ENCODE measurements around the gene TC2N. TPM values are rescaled to one million over a fixed set of nuclear protein-coding genes. Genes with fewer than 3 reads are reported as not detected.

Gene TC2N
- total and polyA plus RNA-seq, 4 donors, result 50.7 to 284 (median 96.4) TPM

- Histone ChIP-seq H3K36me3 (ENCODE audit: control insufficient read depth in 1 of 2, insufficient read depth in 2 of 2, low read length in 1 of 2) (peaks cover 6 to 7% of the 10 kb centered on the region in 2 donors), H3K27me3 (ENCODE audit: control insufficient read depth in 1 of 2, insufficient read depth in 2 of 2, low read length in 1 of 2) (no peaks in the 10 kb centered on the region), H3K4me3 (ENCODE audit: low read length in 2 of 2) (no peak overlapping the region), H3K9me3 (ENCODE audit: control insufficient read depth, low read length) (no peaks in the 10 kb centered on the region), H3K4me1 (ENCODE audit: control insufficient read depth in 1 of 2, insufficient read depth in 2 of 2, low read length in 2 of 2) (peaks cover 4 to 7% of the 10 kb centered on the region in 2 donors), H3K27ac (ENCODE audit: low read depth in 1 of 2, low read length in 2 of 2) (peak overlapping the region in 1 of 2 donors; percentile 10)
- 60 to 66% methylated on average over 16 of the region's 16 CpGs for WGBS, 2 donors
- intact Hi-C loops (cut with DNase I), result loop anchor here in 1 of 2 donors (5.0 kb wide), 1 partner anchor 33 kb away; no protein-coding TSS in a partner anchor
- DNase-seq (no peak), ATAC-seq (ENCODE audit: low FRiP score) (no peak)
These were observed 2.7 kb upstream of the TC2N start for GRCh38 chr14:91870001-91870400.

DNA sequence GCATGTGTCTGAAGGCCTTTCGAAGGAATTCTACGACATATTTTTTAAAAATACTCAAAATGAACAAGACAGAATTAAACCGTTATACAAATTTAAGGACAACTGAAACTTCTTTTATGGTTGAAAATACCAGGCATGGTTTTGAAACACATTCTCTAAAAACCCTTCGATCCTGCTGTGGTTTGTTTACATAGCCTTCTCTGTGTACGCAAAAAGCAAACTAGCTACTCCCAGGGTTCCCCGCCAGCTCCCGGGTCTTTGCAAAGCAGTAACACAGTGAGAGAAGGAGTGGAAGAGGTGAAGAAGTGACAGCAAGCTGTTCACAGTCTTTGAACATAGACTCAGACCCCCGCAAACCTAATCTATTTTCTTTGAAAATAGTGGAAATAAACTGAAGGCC, 2.2 kb upstream of the TC2N start:
- Histone ChIP-seq H3K27ac (ENCODE audit: low read depth in 1 of 2, low read length in 2 of 2) (no peak overlapping the region), H3K9me3 (ENCODE audit: control insufficient read depth, low read length) (no peaks in the 10 kb centered on the region), H3K36me3 (ENCODE audit: control insufficient read depth in 1 of 2, insufficient read depth in 2 of 2, low read length in 1 of 2) (peaks cover 6 to 7% of the 10 kb centered on the region in 2 donors), H3K27me3 (ENCODE audit: control insufficient read depth in 1 of 2, insufficient read depth in 2 of 2, low read length in 1 of 2) (no peaks in the 10 kb centered on the region), H3K4me1 (ENCODE audit: control insufficient read depth in 1 of 2, insufficient read depth in 2 of 2, low read length in 2 of 2) (peaks cover 4 to 7% of the 10 kb centered on the region in 2 donors), H3K4me3 (ENCODE audit: low read length in 2 of 2) (no peak overlapping the region)
- intact Hi-C loops (cut with DNase I), result no loop called here
- 73 to 78% methylated on average over 8 of the region's 8 CpGs for WGBS, 2 donors
- DNase-seq (no peak), ATAC-seq (ENCODE audit: low FRiP score) (no peak)

DNA sequence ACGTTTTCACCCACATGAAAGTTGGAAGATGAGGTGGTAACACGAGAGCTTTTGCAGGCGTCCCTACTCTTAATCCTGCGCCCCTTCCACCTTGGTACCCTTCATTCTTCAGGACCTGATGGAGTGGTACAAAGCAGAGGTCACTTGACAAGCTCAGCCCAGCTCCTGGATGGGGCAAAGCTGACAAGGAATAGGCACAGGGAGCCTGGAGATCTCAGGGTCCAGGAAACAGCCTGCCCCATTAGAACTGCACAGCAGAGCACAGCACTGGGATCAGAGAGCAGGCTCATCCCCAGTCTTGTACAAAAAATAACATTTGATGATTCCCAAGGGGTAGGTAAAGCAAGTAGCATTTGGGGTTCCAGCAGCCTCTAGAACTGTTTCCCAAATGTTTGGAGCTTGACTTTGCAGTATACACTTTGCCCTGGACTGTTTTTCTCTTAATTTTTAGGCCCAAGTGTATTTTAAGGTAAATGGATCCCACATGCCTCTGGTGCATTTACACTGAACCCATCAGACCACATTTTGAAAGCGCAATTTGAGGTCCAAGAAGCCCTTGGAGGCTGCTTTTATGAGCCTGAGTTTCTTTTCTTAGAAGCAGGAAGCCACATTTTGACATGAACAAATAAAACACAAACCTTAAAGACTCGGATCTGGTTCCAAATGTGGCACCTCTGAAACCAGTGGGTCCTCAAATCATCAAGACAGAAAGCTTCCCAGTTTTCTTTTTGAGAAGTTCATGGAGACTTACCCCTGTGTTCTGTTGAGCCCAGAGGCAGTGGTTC, 633 bp downstream of the TC2N start:
- peaks cover 0 to 6% of the 10 kb centered on the region in 2 donors for H3K4me1 ChIP-seq (ENCODE audit: control insufficient read depth in 1 of 2, insufficient read depth in 2 of 2, low read length in 2 of 2)
- H3K27me3 ChIP-seq (ENCODE audit: control insufficient read depth in 1 of 2, insufficient read depth in 2 of 2, low read length in 1 of 2), result no peaks in the 10 kb centered on the region
- intact Hi-C loops (cut with DNase I), result no loop called here
- no peak for ATAC-seq (ENCODE audit: low FRiP score)
- peak overlapping the region in 1 of 2 donors; percentile 33 for H3K27ac ChIP-seq (ENCODE audit: low read depth in 1 of 2, low read length in 2 of 2)
- H3K9me3 ChIP-seq (ENCODE audit: control insufficient read depth, low read length), result no peaks in the 10 kb centered on the region
- 44 to 51% methylated on average over 6 of the region's 6 CpGs for WGBS, 2 donors
- no peak overlapping the region for H3K4me3 ChIP-seq (ENCODE audit: low read length in 2 of 2)
- DNase-seq, result no peak
- H3K36me3 ChIP-seq (ENCODE audit: control insufficient read depth in 1 of 2, insufficient read depth in 2 of 2, low read length in 1 of 2), result peaks cover 7 to 9% of the 10 kb centered on the region in 2 donors

- 25 to 29% methylated on average over 2 of the region's 2 CpGs for WGBS, 2 donors
- DNase-seq (no peak), ATAC-seq (ENCODE audit: low FRiP score) (no peak)
- Histone ChIP-seq H3K27ac (ENCODE audit: low read depth in 1 of 2, low read length in 2 of 2) (no peak overlapping the region), H3K4me3 (ENCODE audit: low read length in 2 of 2) (no peak overlapping the region), H3K4me1 (ENCODE audit: control insufficient read depth in 1 of 2, insufficient read depth in 2 of 2, low read length in 2 of 2) (peaks cover 0 to 6% of the 10 kb centered on the region in 2 donors), H3K9me3 (ENCODE audit: control insufficient read depth, low read length) (no peaks in the 10 kb centered on the region), H3K36me3 (ENCODE audit: control insufficient read depth in 1 of 2, insufficient read depth in 2 of 2, low read length in 1 of 2) (peaks cover 7 to 9% of the 10 kb centered on the region in 2 donors), H3K27me3 (ENCODE audit: control insufficient read depth in 1 of 2, insufficient read depth in 2 of 2, low read length in 1 of 2) (no peaks in the 10 kb centered on the region)
- intact Hi-C loops (cut with DNase I), result no loop called here
These were observed 1.3 kb downstream of the TC2N start for GRCh38 chr14:91866061-91866460.

DNA sequence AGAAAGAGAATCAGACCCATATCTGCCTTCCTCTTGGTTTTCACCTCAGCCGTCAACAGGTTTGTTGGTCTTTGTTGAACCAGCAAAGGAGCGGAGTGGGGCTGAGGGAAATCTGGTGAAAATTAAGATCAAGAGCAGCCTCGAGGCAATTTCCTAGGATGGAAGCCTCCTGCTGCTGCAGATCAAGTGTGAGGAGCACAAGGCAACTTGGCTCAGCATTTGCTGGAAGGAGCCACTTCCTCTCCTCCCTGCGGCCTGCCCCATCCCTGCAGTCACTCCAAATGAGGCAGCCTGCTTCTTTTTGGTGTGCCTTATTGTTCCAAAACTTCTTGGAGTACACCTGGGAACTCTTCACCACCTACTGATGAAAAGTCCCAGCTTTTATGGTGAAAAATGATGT, 4.9 kb downstream of the TC2N start:
- 72 to 74% methylated on average over 4 of the region's 4 CpGs for WGBS, 2 donors
- no peaks in the 10 kb centered on the region for H3K9me3 ChIP-seq (ENCODE audit: control insufficient read depth, low read length)
- H3K4me1 ChIP-seq (ENCODE audit: control insufficient read depth in 1 of 2, insufficient read depth in 2 of 2, low read length in 2 of 2), result peaks cover 3 to 15% of the 10 kb centered on the region in 2 donors
- no peaks in the 10 kb centered on the region for H3K27me3 ChIP-seq (ENCODE audit: control insufficient read depth in 1 of 2, insufficient read depth in 2 of 2, low read length in 1 of 2)
- ATAC-seq (ENCODE audit: low FRiP score) (no peak), DNase-seq (no peak)
- H3K27ac ChIP-seq (ENCODE audit: low read depth in 1 of 2, low read length in 2 of 2), result no peak overlapping the region
- intact Hi-C loops (cut with DNase I), result no loop called here
- peaks cover 0 to 4% of the 10 kb centered on the region in 2 donors for H3K36me3 ChIP-seq (ENCODE audit: control insufficient read depth in 1 of 2, insufficient read depth in 2 of 2, low read length in 1 of 2)
- H3K4me3 ChIP-seq (ENCODE audit: low read length in 2 of 2), result no peak overlapping the region

- no peak for ATAC-seq (ENCODE audit: low FRiP score)
- Histone ChIP-seq H3K9me3 (ENCODE audit: control insufficient read depth, low read length) (no peaks in the 10 kb centered on the region), H3K4me3 (ENCODE audit: low read length in 2 of 2) (no peak overlapping the region), H3K27me3 (ENCODE audit: control insufficient read depth in 1 of 2, insufficient read depth in 2 of 2, low read length in 1 of 2) (no peaks in the 10 kb centered on the region), H3K36me3 (ENCODE audit: control insufficient read depth in 1 of 2, insufficient read depth in 2 of 2, low read length in 1 of 2) (peaks cover 0 to 4% of the 10 kb centered on the region in 2 donors), H3K27ac (ENCODE audit: low read depth in 1 of 2, low read length in 2 of 2) (no peak overlapping the region), H3K4me1 (ENCODE audit: control insufficient read depth in 1 of 2, insufficient read depth in 2 of 2, low read length in 2 of 2) (peaks cover 3 to 11% of the 10 kb centered on the region in 2 donors)
- WGBS, 2 donors, result 66 to 85% methylated on average over 2 of the region's 2 CpGs
- intact Hi-C loops (cut with DNase I), result no loop called here
- no peak for DNase-seq
These were observed 6.2 kb downstream of the TC2N start for GRCh38 chr14:91861091-91861490.

DNA sequence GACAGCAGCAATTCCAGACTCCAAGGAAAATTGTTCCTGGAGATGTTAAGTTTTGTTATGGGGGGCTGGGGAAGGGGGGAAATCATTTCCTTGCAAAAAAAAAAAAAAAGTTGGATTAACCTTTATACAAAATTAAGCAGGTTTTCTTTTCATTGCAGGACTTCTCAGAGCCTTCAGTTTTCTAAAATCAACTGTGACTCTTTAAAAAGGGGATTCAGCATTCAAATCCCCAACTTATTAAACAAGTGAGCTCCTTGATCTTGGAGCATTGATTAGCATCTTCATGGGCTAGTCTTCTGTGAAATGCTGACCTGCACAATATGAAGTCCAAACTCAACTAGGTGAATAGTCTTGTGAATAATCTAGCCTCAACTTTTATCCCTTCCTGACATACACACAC, 7.1 kb downstream of the TC2N start:
- no peak overlapping the region for H3K27ac ChIP-seq (ENCODE audit: low read depth in 1 of 2, low read length in 2 of 2)
- H3K36me3 ChIP-seq (ENCODE audit: control insufficient read depth in 1 of 2, insufficient read depth in 2 of 2, low read length in 1 of 2), result peaks cover 0 to 4% of the 10 kb centered on the region in 2 donors
- H3K4me1 ChIP-seq (ENCODE audit: control insufficient read depth in 1 of 2, insufficient read depth in 2 of 2, low read length in 2 of 2), result peaks cover 3 to 11% of the 10 kb centered on the region in 2 donors
- no peaks in the 10 kb centered on the region for H3K27me3 ChIP-seq (ENCODE audit: control insufficient read depth in 1 of 2, insufficient read depth in 2 of 2, low read length in 1 of 2)
- ATAC-seq (ENCODE audit: low FRiP score) (no peak), DNase-seq (no peak)
- H3K9me3 ChIP-seq (ENCODE audit: control insufficient read depth, low read length), result no peaks in the 10 kb centered on the region
- no peak overlapping the region for H3K4me3 ChIP-seq (ENCODE audit: low read length in 2 of 2)
- intact Hi-C loops (cut with DNase I), result no loop called here

- H3K4me1 ChIP-seq (ENCODE audit: control insufficient read depth in 1 of 2, insufficient read depth in 2 of 2, low read length in 2 of 2), result peaks cover 3 to 11% of the 10 kb centered on the region in 2 donors
- peak; percentile 63 for ATAC-seq (ENCODE audit: low FRiP score)
- 33 to 40% methylated on average over 8 of the region's 8 CpGs for WGBS, 2 donors
These were observed 8.6 kb downstream of the TC2N start for GRCh38 chr14:91858536-91859275.

More at GRCh38 chr14:91858536-91859275, 8.6 kb downstream of the TC2N start:
- no peak for DNase-seq
- intact Hi-C loops (cut with DNase I), result no loop called here
- Histone ChIP-seq H3K27ac (ENCODE audit: low read depth in 1 of 2, low read length in 2 of 2) (no peak overlapping the region), H3K4me3 (ENCODE audit: low read length in 2 of 2) (no peak overlapping the region), H3K27me3 (ENCODE audit: control insufficient read depth in 1 of 2, insufficient read depth in 2 of 2, low read length in 1 of 2) (no peaks in the 10 kb centered on the region), H3K36me3 (ENCODE audit: control insufficient read depth in 1 of 2, insufficient read depth in 2 of 2, low read length in 1 of 2) (peaks cover 0 to 4% of the 10 kb centered on the region in 2 donors), H3K9me3 (ENCODE audit: control insufficient read depth, low read length) (no peaks in the 10 kb centered on the region)
